K562 (cell line): ENCODE data around the gene TBP. TPM values are rescaled to one million over a fixed set of nuclear protein-coding genes. Genes with fewer than 3 reads are reported as not detected.

Source experiments
- DACH1 ChIP-seq: fragments of 450-650 bp; IDR thresholded peaks from 2 replicates; pipeline ENCODE4 v1.6.1; 2018; ENCODE audit not compliant: partially characterized antibody
- ELF1 ChIP-seq: fragments of 200-800 bp; sonication (Bioruptor generic); IDR thresholded peaks from 2 replicates; pipeline ENCODE4 v1.6.1; 2016; ENCODE audit warnings: missing genetic modification characterization, missing compliant biosample characterization
- EP300 ChIP-seq: IDR thresholded peaks from 2 replicates; pipeline ENCODE4 v1.6.1; 2012; ENCODE audit warnings: low read length, improper control_type of control experiment
- ESRRB ChIP-seq: fragments of 250-450 bp; sonication (Bioruptor Pico); IDR thresholded peaks from 2 replicates; pipeline ENCODE4 v1.5.0; 2020; ENCODE audit warnings: mild to moderate bottlenecking, moderate library complexity, borderline replicate concordance
- FOXK1 ChIP-seq: sonication (generic); formaldehyde crosslinking; IDR thresholded peaks from 2 replicates; pipeline ENCODE4 v1.8.0; 2022; ENCODE audit warnings: missing genetic modification reagents, mild to moderate bottlenecking, borderline replicate concordance
- HOXB6 ChIP-seq: fragments of 250-450 bp; sonication (Bioruptor Pico); IDR thresholded peaks from 2 replicates; pipeline ENCODE4 v1.5.1; 2022; ENCODE audit warnings: mild to moderate bottlenecking, borderline replicate concordance
- ILF3 ChIP-seq: fragments of 450-650 bp; IDR thresholded peaks from 2 replicates; pipeline ENCODE4 v1.6.1; 2018; ENCODE audit warnings: antibody characterized with exemption, mild to moderate bottlenecking, moderate library complexity, borderline replicate concordance
- KDM4B ChIP-seq, 2 experiments: fragments of 450-650 bp in 1 of 2; sonication (generic) in 1 of 2; IDR thresholded peaks; 2 replicates each; pipeline ENCODE4 v1.6.1; 2016 to 2017; ENCODE audit warnings: borderline replicate concordance in 2 of 2, antibody characterized with exemption in 1 of 2, low read depth in 1 of 2, mild to moderate bottlenecking in 1 of 2
- MAFG ChIP-seq: fragments of 450-650 bp; conservative IDR thresholded peaks from 2 replicates; pipeline ENCODE4 v1.6.1; 2016; ENCODE audit warnings: missing genetic modification characterization, missing compliant biosample characterization
- SAFB ChIP-seq: fragments of 200-400 bp; formaldehyde crosslinking; IDR thresholded peaks from 2 replicates; pipeline ENCODE4 v1.6.1; 2017; ENCODE audit warnings: low read depth, low read length, borderline replicate concordance
- TEAD2 ChIP-seq: fragments of 450-650 bp; IDR thresholded peaks from 2 replicates; pipeline ENCODE4 v1.6.1; 2016; ENCODE audit warnings: missing genetic modification characterization, control low read depth, missing compliant biosample characterization
- TFAP4 ChIP-seq: sonication (generic); formaldehyde crosslinking; IDR thresholded peaks from 2 replicates; pipeline ENCODE4 v1.8.0; 2022; ENCODE audit warnings: missing genetic modification reagents, mild to moderate bottlenecking, moderate library complexity, borderline replicate concordance
- USF2 ChIP-seq: sonication (generic); formaldehyde crosslinking; IDR thresholded peaks from 2 replicates; pipeline ENCODE4 v1.5.0; 2020; ENCODE audit warnings: missing genetic modification reagents
- ZNF121 ChIP-seq: sonication (generic); formaldehyde crosslinking; conservative IDR thresholded peaks from 2 replicates; pipeline ENCODE4 v1.8.0; 2022; ENCODE audit warnings: missing genetic modification reagents
- ZNF318 ChIP-seq, 2 experiments: fragments of 450-650 bp; IDR thresholded peaks; 2 replicates each; pipeline ENCODE4 v1.6.1; 2016; ENCODE audit warnings: mild to moderate bottlenecking in 2 of 2, borderline replicate concordance in 1 of 2, low read depth in 1 of 2, moderate library complexity in 1 of 2
- polyA plus RNA-seq, 8 experiments: library from polyadenylated mRNA; depleted of rRNA in 4 of 8; stranded (reverse) in 5 of 8; unstranded in 3 of 8; fragments of >200 nt; fragmentation: Nextera tagmentation in 2 of 8; fragmentation: Illumina TruSeq in 1 of 8; extraction: Ambion mirVana in 2 of 8; extraction: Trizol in 1 of 8; gene quantifications; 2 replicates each; pipeline versions ENCODE4 v1.2.1 to v1.2.3, GENCODE V29; 2011 to 2014; ENCODE audit warnings: inconsistent platforms in 1 of 8, missing spikeins in 1 of 8
- total RNA-seq, 7 experiments: library from RNA; depleted of rRNA in 6 of 7; stranded (reverse); fragments of >200 nt in 6 of 7; fragmentation: Illumina TruSeq in 2 of 7; extraction: Trizol in 2 of 7; gene quantifications; 2 replicates each; pipeline versions ENCODE4 v1.2.1 to v1.2.3, GENCODE V29; 2011 to 2021; ENCODE audit warnings: low replicate concordance in 1 of 7
- TF ChIP-seq, protein P1 (sequence below): fragments of 450-650 bp; IDR thresholded peaks from 2 replicates; pipeline ENCODE4 v1.6.1; 2018; ENCODE audit warnings: mild to moderate bottlenecking, low read depth; ENCODE audit not compliant: partially characterized antibody

TBP gene
- total and polyA plus RNA-seq, 9 of the 15 experiments (the other 6 are each of a cell fraction or from before 2014, with no cell fraction given): 28.5 to 86.1 (median 39.5) TPM

DNA sequence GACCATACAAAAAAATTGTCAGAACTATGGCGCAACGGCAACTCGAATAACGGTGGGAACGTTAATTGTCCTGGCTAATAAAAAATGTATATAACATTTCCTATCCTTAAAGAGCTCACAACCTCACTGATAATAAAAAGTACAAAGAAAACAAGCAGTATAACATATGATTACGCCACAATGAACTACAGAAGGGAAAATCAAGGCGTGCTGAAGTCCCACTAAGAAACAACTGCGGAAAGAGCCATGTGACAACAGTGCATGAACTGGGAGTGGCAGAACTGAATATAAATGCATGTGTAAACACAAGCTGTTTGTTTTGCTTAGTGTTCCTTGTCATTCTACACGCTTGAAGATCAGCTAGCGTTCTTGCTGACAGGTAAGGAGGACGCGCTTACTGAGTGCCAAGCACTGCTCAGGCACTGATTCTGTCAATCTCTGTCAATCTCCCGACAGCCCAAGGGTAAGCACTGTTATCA lies 596 bp upstream of the TBP start (continued):
- TF ChIP-seq ZNF121: no peak
- TF ChIP-seq HOXB6 (CRISPR knock-in tag): no peak
- TF ChIP-seq EP300: no peak
- no peak for TF ChIP-seq FOXK1 (CRISPR knock-in tag)
- TF ChIP-seq, protein P1, sequence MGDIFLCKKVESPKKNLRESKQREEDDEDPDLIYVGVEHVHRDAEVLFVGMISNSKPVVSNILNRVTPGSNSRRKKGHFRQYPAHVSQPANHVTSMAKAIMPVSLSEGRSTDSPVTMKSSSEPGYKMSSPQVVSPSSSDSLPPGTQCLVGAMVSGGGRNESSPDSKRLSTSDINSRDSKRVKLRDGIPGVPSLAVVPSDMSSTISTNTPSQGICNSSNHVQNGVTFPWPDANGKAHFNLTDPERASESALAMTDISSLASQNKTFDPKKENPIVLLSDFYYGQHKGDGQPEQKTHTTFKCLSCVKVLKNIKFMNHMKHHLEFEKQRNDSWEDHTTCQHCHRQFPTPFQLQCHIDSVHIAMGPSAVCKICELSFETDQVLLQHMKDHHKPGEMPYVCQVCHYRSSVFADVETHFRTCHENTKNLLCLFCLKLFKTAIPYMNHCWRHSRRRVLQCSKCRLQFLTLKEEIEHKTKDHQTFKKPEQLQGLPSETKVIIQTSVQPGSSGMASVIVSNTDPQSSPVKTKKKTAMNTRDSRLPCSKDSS: no peak
- no peak for TF ChIP-seq ELF1 (tag)
- TF ChIP-seq ESRRB (CRISPR knock-in tag): no peak
- TF ChIP-seq TFAP4 (CRISPR knock-in tag): no peak
- TF ChIP-seq DACH1: peak; percentile 42
- TF ChIP-seq MAFG (tag): no peak
- TF ChIP-seq SAFB: no peak
- TF ChIP-seq ILF3: no peak
- 0 out of 2 replicates have a peak, but pooled peaks have one; percentile 29 for TF ChIP-seq USF2 (CRISPR knock-in tag)
- no peak for TF ChIP-seq KDM4B (IDR thresholded peaks at IDR 0.05; ENCODE audit: borderline replicate concordance in 2 of 2, low read depth in 1 of 2)
- TF ChIP-seq TEAD2 (tag): no peak
- TF ChIP-seq ZNF318 (IDR thresholded peaks at IDR 0.05; ENCODE audit: borderline replicate concordance in 1 of 2, low read depth in 1 of 2): no peak
